ENCODE measurements around the gene PDE2A.

GRCh38 chr11:72548463-72548862, 125.8 kb downstream of the PDE2A start:
- TF ChIP-seq YY1 (IDR thresholded peaks at IDR 0.05; ENCODE audit: insufficient read depth, insufficient read length) (no peak), SUZ12 (IDR thresholded peaks at IDR 0.05; ENCODE audit: extremely low read depth, insufficient read depth, insufficient read length) (no peak), ZNF274 (IDR thresholded peaks at IDR 0.05; ENCODE audit: low read depth, low read length) (no peak)

Measured in NT2/D1 (cell line).